NB4 (cell line): ENCODE data around the gene TSPAN11.

Experiments
- DNase-seq: peaks from one replicate; pipeline ENCODE4 v3.0.0; 2010; ENCODE audit warnings: low read depth
- H3K4me3 ChIP-seq: one replicate; pipeline ENCODE4 v1.5.1; 2011; ENCODE audit warnings: mild to moderate bottlenecking, low read depth, low read length, moderate library complexity
- MYC ChIP-seq: IDR thresholded peaks from 2 replicates; pipeline ENCODE4 v1.6.1; 2011; ENCODE audit warnings: low read depth, low read length
- POLR2A ChIP-seq: IDR thresholded peaks from 2 replicates; pipeline ENCODE4 v1.6.1; 2011; ENCODE audit warnings: mild to moderate bottlenecking; ENCODE audit not compliant: insufficient read length; ENCODE audit errors: extremely low read depth
- TF ChIP-seq, protein P1 (sequence below): IDR thresholded peaks from one replicate; pipeline ENCODE4 v1.5.1; 2012; ENCODE audit warnings: low read depth, low read length
- TF ChIP-seq, protein P2 (sequence below): IDR thresholded peaks from 2 replicates; pipeline ENCODE4 v1.6.1; 2011; ENCODE audit warnings: low read depth, low read length

TSPAN11 gene

DNA sequence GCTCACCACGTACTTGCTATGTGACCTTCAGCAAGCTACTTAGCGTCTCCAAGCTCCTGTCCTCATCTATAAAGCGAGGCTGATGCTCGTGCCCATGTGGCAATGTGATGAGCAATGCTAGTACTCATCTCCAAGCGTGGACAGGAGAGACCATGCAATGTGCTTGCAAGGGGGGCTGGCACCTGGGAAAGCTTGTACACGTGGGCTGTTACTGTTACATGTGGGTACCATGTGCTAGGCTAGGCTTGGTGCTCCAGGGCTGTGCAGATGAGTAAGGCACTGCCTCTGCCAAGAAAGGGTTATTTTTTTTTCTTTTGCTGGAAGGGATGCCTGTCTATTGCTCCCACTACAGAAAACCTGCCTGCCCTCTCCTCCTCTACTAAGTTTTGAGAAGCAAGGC is 46.6 kb downstream of the TSPAN11 start:
- no peak overlapping the region for H3K4me3 ChIP-seq
- no peak for DNase-seq
- TF ChIP-seq POLR2A (no peak), MYC (no peak)
- TF ChIP-seq, protein P1, sequence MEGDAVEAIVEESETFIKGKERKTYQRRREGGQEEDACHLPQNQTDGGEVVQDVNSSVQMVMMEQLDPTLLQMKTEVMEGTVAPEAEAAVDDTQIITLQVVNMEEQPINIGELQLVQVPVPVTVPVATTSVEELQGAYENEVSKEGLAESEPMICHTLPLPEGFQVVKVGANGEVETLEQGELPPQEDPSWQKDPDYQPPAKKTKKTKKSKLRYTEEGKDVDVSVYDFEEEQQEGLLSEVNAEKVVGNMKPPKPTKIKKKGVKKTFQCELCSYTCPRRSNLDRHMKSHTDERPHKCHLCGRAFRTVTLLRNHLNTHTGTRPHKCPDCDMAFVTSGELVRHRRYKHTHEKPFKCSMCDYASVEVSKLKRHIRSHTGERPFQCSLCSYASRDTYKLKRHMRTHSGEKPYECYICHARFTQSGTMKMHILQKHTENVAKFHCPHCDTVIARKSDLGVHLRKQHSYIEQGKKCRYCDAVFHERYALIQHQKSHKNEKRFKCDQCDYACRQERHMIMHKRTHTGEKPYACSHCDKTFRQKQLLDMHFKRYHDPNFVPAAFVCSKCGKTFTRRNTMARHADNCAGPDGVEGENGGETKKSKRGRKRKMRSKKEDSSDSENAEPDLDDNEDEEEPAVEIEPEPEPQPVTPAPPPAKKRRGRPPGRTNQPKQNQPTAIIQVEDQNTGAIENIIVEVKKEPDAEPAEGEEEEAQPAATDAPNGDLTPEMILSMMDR = no peak
- TF ChIP-seq, protein P2, sequence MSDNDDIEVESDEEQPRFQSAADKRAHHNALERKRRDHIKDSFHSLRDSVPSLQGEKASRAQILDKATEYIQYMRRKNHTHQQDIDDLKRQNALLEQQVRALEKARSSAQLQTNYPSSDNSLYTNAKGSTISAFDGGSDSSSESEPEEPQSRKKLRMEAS = peak; percentile 34; the same call in 1 of the 2 replicates

DNA sequence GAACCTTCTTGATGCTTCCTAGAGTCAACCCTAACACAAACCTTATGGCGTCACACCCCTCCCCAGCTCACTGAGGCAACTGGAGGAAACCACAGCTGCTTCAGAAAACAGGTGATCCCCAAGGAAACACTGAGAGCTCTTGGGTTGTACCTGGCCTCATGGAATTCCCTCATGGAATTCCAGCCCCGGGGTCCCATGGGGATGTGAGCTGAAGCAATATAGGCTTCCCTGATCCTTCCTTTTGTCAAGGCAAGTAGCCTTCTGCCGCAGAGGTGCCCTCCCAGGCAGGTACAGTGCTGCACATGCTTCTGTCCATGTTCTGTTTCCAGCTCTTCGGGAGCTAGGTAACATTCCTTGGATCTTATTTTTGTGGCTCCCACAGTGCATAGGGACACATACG is 47.3 kb downstream of the TSPAN11 start:
- TF ChIP-seq, protein P1 = no peak
- TF ChIP-seq, protein P2 = no peak
- TF ChIP-seq POLR2A (no peak), MYC (no peak)
- H3K4me3 ChIP-seq = no peak overlapping the region
- no peak for DNase-seq

DNA sequence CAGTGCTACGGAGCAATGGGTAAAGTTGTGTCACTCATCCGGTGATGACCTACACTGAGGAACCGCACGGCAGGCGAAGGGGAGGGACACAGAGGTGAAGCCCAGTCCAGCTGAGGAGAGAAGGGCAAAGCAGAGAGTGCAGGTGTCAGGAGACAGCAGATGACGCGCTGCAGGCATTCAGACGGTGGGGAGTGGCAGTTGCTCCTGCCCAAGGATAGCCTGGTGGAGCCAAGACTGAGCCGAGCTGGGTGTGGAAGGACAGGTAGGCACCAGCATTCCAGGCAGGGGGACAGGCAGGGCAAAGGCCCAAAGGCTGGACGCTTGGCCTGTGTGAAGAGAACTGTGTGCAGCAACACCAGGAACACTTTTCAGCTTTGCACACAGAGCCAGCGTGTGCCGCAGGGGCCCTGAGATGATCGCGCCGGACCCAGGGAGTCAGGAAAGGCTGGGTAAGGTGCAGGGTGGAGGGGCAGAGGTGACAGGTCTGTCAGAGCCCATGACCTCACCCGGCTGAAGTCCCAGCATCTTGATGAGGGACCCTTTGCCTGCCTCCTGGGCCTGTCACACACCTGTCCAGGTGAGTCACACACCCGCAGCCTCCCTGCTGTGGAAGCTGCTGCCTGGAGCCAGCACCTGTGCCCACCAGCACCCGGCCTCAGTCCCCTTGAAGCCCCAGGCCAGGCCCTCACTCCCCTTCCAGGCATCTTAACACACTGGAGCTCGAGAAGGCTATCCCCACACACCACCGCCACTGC is 48.4 kb downstream of the TSPAN11 start:
- TF ChIP-seq, protein P1 = no peak
- TF ChIP-seq, protein P2 = no peak
- no peak for TF ChIP-seq POLR2A
- no peak for TF ChIP-seq MYC
- no peak overlapping the region for H3K4me3 ChIP-seq
- DNase-seq = no peak

DNA sequence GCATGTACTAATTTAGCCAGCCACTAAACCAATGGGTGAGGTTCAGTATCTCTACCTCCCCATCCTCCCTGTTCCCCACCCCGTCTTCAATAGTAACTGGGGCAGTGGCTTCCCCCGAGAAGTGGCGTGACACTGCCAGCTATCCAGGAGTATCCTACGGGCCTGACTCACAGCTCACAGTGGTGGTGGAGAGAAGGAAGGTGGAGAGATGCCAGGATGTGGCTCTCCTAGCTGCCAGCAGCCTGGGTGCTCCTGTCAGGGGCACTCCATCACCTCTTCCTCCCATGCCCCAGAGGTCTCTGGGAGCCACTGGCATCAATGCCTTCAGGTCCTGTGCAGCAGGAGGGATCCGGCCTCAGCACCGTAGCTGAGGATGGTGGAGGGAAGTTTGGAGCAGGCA is 49.0 kb downstream of the TSPAN11 start:
- TF ChIP-seq, protein P2 = no peak
- TF ChIP-seq POLR2A = no peak
- TF ChIP-seq, protein P1 = no peak
- no peak for TF ChIP-seq MYC
- no peak overlapping the region for H3K4me3 ChIP-seq
- no peak for DNase-seq

DNA sequence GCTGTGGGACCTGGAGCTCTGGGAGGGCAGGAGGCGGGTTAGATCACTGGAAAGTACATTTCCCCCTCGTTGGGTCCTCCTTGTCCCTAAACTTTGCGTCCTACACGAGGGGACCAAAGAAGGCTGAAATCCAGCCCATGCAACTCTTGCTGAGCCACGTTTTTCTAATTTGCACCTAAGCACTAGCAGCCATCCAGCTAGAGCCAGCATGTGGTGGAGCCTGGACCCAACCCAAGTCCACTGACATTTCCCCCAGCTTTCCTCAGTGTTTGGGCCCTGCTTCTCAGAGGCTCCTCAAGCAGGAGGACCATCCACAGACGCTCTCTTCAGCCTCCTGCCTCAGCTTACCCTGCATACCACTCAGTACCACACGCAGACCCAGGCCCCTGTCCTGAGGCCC is 49.7 kb downstream of the TSPAN11 start:
- H3K4me3 ChIP-seq = no peak overlapping the region
- TF ChIP-seq, protein P1 = no peak
- TF ChIP-seq, protein P2 = no peak
- TF ChIP-seq POLR2A = no peak
- no peak for TF ChIP-seq MYC
- no peak for DNase-seq
